ENCODE measurements around the gene DAPP1.
"Not testable (repeated sequence)": the region's sequence is repeated elsewhere in the genome, so short reads cannot be mapped to it uniquely, and the experiment has no call there.

DAPP1 gene

DNA sequence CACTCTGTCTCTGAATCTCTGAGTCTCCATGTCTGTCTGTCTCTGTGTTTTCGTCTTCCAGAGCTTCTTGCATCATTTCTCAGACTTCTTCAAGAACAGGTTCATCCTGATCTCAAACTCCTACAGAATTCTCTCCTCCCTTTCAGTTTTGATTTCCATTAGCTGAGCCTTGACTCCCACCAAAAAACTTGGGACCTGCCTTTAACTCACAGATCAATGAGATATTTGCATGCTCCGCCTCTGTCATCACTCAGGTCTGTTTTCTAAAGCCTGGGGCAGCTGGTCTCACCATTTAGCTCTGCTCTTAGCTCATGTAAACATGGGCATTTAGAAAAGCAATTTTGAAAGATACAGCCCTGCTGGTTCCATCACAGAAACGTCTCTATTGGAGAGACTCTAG lies 8.6 kb downstream of the DAPP1 start:
- DNase-seq, result no peak

DNA sequence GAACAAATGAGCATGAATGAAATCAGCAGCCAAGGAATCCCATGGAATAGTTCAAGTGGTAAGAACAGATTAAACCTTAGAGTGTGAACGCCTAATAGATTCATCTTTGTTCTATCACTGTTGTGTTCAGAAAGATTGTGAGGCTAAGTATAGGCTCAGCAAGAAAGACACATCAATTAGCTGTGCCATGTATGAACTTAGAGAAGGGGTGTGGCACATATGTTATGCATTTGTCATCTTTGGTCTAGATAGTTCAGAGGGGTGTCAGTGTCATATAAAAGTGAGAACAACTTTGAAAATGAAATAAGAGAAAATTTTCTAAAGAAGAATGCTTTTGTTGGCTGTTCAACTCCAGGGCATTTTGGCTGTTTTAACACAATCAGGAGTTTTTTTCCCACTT lies 9.4 kb downstream of the DAPP1 start:
- DNase-seq, result no peak

DNA sequence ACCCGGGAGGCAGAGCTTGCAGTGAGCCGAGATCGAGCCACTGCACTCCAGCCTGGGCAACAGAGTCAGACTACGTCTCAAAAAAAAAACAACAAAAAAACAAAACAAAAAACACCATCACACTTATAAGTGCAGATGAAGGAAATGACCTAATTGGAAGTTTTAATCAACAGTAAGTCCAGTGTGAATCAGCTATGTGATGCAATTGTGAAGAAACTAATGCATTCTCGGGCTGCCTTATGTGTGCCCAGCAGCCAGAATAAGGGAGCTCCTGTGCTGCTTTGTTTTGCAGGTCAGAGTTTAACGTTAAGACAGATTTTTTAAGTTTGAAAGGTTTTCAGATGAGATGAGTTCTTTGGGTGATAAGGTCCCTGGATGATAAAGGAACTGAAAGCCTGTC lies 10.8 kb downstream of the DAPP1 start:
- DNase-seq, result peak; percentile 66 to 87 (median 85)

GRCh38 chr4:99827857-99828256 lies 11.2 kb downstream of the DAPP1 start:
- no peak for DNase-seq

- DNase-seq, result no peak
Measured at GRCh38 chr4:99828477-99828876, 11.8 kb downstream of the DAPP1 start.

GRCh38 chr4:99830051-99830450 lies 13.4 kb downstream of the DAPP1 start:
- not testable (repeated sequence) for DNase-seq

GRCh38 chr4:99832321-99832720 lies 15.7 kb downstream of the DAPP1 start:
- DNase-seq, result peak in 1 of 3 donors; percentile 15

GRCh38 chr4:99832758-99833157 lies 16.1 kb downstream of the DAPP1 start:
- DNase-seq, result no peak

DNA sequence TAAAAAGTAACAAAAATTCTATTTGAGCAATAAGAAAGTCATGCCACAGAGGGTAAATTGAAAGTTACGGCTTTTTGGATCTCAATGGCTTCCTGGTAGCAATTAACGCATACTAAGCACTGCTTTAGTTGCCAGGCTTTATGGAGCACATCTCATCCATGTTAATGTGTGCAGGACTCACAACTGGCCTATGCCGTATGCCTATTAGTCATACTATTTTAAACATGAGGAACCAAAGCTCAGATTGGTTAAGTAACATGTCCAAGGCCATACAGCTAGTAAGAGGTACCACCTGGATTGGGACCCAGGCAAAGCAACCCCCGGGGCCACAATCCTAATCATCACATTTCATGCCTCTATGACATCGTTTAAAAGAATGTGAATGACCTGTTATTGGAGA lies 17.1 kb downstream of the DAPP1 start:
- DNase-seq, result no peak

DNA sequence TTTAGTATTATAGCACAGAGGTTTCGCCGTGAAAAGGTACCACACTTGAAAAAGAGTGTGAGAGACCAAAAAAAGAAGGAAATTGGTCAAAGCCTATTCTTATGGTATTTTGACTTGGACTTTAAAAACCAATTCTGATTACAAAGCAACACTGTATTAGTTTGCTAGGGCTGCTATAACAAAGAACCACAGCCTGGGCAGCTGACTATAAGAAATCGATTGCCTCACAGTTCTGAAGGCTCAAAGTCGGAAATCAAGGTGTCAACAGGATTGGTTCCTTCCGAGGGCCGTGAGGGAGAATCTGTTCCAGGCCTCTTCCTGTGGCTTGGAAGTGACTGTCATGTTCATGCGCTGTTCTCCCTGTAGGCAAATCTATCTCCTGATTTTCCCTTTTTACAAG lies 17.9 kb downstream of the DAPP1 start:
- DNase-seq, result no peak

- no peak for DNase-seq
Measured at GRCh38 chr4:99835942-99836341, 19.3 kb downstream of the DAPP1 start.

- no peak for DNase-seq
Measured at GRCh38 chr4:99838927-99839326, 22.3 kb downstream of the DAPP1 start.

GRCh38 chr4:99841129-99841528 lies 24.5 kb downstream of the DAPP1 start:
- DNase-seq, result peak in 2 of 3 donors; percentile 12 to 56

- DNase-seq, result no peak
Measured at GRCh38 chr4:99843413-99843812, 26.8 kb downstream of the DAPP1 start.

GRCh38 chr4:99844048-99844447 lies 27.4 kb downstream of the DAPP1 start:
- DNase-seq, result no peak

- no peak for DNase-seq
Measured at GRCh38 chr4:99845179-99845578, 28.6 kb downstream of the DAPP1 start.

DNA sequence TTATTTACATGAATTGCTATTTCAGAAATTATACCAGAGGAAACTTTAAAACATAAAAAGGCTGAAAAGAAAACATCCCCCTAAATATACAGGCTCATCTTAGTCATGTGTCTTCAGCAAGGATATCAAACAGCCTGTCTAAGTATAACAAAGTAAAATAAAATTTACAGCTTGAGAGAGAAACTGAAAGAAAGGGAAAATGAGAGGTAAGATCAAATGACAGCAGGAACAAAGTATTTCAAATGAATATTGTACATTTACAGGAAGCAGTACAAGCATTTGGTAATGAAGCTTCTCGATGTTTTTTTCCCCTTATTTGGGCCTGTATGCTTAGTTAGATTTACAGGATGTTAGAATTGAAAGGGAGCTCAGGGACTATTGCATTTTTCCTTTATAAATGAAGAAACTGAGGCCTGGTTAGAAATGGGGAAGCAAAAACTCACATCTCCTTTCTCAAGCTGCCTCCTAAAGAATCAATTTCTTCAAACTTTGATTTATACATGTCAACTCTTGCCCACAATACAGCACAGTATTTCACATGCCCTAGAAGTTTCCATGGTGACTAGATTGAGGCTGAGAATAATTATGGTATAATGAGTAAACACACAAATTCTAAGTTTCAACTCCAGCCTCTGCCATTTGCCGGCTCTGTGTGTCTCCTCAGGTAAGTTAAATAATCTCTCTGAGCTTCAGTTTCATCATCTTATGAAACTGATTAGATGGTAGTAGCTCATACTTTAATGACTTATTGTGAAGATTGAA lies 29.3 kb downstream of the DAPP1 start:
- peak in 1 of 3 donors; percentile 36 for DNase-seq

GRCh38 chr4:99846891-99847290 lies 30.3 kb downstream of the DAPP1 start:
- no peak for DNase-seq

DNA sequence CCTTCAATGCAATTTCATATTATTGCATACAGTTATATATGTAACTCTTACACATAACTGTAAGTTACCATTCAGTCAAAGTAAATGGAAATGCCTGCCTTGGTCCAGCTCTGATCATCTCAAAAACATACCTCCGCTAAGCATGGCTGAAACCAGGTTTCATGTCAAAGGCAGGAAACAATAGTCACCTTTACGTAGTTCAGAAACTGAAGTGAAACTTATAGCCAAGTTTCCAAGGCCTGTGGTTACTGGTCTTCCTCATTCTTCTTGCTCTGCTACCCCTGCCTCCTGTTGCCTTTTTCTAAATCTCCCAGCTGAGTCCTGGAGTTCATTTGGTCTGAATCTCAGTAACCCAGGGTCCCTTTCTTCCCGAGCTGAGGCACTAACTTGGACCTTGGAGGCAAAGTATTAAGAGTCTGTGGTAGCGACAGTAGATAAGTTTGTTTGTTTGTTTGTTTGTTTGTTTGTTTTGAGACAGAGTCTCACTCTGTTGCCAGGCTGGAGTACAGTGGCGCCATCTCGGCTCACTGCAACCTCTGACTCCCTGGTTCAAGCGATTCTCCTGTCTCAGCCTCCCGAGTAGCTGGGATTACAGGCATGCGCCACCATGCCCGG lies 30.8 kb downstream of the DAPP1 start:
- peak; percentile 39 to 55 (median 48) for DNase-seq

GRCh38 chr4:99848591-99849001 lies 32.0 kb downstream of the DAPP1 start:
- DNase-seq, result no peak

- DNase-seq, result no peak
Measured at GRCh38 chr4:99852199-99852749, 35.6 kb downstream of the DAPP1 start.

DNA sequence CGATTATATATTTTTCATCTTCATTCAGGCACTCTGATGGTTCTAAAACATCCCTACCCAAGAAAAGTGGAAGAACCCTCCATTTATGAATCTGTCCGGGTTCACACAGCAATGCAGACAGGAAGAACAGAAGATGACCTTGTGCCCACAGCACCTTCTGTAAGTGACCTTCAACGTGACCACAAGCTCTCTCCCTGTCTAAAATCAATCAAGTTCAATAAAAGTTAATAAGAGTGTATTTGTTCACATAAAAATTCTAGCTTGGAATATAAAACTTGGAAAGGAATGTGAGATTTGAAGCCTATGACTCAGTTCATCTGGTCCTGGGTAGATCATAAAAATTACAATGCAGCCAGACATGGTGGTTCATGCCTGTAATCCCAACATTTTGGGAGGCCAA lies 36.6 kb downstream of the DAPP1 start:
- DNase-seq, result no peak

DNA sequence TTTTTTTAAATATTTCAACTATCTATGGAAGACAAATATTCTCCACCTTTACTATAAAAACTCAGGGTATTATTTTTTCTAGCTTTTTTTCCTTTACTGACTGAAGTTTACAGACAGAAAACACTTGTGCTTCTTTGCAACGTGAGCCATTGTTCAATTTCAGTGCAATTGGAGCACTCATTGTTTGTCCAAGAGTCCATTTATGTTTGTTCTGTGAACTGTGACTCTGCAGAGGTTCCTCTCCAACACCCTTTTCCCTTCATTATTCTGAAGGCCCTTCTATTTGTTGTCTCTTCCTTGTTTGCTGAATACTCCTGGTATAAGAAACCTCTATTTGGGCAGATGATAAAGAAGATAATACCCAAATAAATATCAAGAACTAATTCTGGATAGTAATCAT lies 37.4 kb downstream of the DAPP1 start:
- no peak for DNase-seq

- peak; percentile 75 to 87 (median 80) for DNase-seq
Measured at GRCh38 chr4:99855678-99856077, 39.1 kb downstream of the DAPP1 start.

Data from suppressor macrophage treated with lipopolysaccharide for 1 hour (primary cell).